A673 (cell line): ENCODE data around the gene USH1C. TPM values are rescaled to one million over a fixed set of nuclear protein-coding genes. Genes with fewer than 3 reads are reported as not detected.

Experiments used
- BruUV-seq: library from RNA; stranded (reverse); fragments of 400-500 nt; replicated peaks from 2 replicates; lab custom pipeline; 2021; lab: Mats Ljungman, UMichigan
- CTCF ChIA-PET: fragments of 300-600 bp; sonication (Branson Sonifier 250); formaldehyde crosslinking; loops from one replicate; lab custom pipeline; 2022; ENCODE audit warnings: antibody characterized with exemption; lab: Charles Lee
- POLR2A ChIA-PET: fragments of 300-600 bp; sonication (Branson Sonifier 250); formaldehyde crosslinking; loops from one replicate; lab custom pipeline; 2022; ENCODE audit warnings: antibody characterized with exemption; ENCODE audit not compliant: low non-redundant PET; lab: Charles Lee
- DNase-seq: peaks from one replicate; pipeline ENCODE4 v3.0.0-alpha.2; 2015; ENCODE audit warnings: low spot score
- H3K27ac ChIP-seq: fragments of 200-600 bp; sonication (generic); 2 replicates; pipeline ENCODE4 v1.5.1; 2016; ENCODE audit warnings: mixed run types, low read depth, mild to moderate bottlenecking, mixed read lengths, antibody characterized with exemption, low read length; ENCODE audit not compliant: poor library complexity, severe bottlenecking
- H3K27me3 ChIP-seq: fragments of 200-600 bp; sonication (generic); replicated peaks from 2 replicates; pipeline ENCODE4 v1.6.1; 2017; ENCODE audit warnings: mixed run types, low read depth, mild to moderate bottlenecking, mixed read lengths, antibody characterized with exemption, low read length; ENCODE audit not compliant: insufficient read depth, poor library complexity
- H3K36me3 ChIP-seq: fragments of 200-600 bp; sonication (generic); 2 replicates; pipeline ENCODE4 v1.6.1; 2016; ENCODE audit warnings: mixed run types, mild to moderate bottlenecking, mixed read lengths, antibody characterized with exemption, low read length; ENCODE audit not compliant: insufficient read depth, poor library complexity, severe bottlenecking
- H3K4me1 ChIP-seq: fragments of 200-600 bp; sonication (generic); 2 replicates; pipeline ENCODE4 v1.6.1; 2017; ENCODE audit warnings: mixed run types, mild to moderate bottlenecking, mixed read lengths, antibody characterized with exemption, low read length; ENCODE audit not compliant: insufficient read depth, poor library complexity, severe bottlenecking
- H3K4me3 ChIP-seq: fragments of 200-600 bp; sonication (generic); 2 replicates; pipeline ENCODE4 v1.5.1; 2016; ENCODE audit warnings: low read depth, mixed run types, mild to moderate bottlenecking, mixed read lengths, low read length; ENCODE audit not compliant: poor library complexity, severe bottlenecking
- H3K9me3 ChIP-seq: fragments of 200-600 bp; sonication (generic); 2 replicates; pipeline ENCODE4 v1.6.1; 2016; ENCODE audit warnings: mixed run types, low read depth, mild to moderate bottlenecking, mixed read lengths, antibody characterized with exemption, low read length; ENCODE audit not compliant: poor library complexity, severe bottlenecking
- EZH2 ChIP-seq: fragments of 200-600 bp; sonication (generic); IDR thresholded peaks from 2 replicates; pipeline ENCODE4 v1.6.1; 2017; ENCODE audit warnings: borderline replicate concordance, low read depth, mild to moderate bottlenecking, mixed read lengths, antibody characterized with exemption, low read length; ENCODE audit not compliant: poor library complexity, severe bottlenecking
- intact Hi-C: fragments of 100-400 bp; cut with micrococcal nuclease; formaldehyde crosslinking; loops from one replicate; pipeline ENCODE4 v1.10.0; 2022; ENCODE audit not compliant: unreplicated experiment
- total RNA-seq: library from RNA; stranded (reverse); gene quantifications from 2 replicates; pipeline ENCODE4 v1.2.3, GENCODE V29; 2021
- TF ChIP-seq, protein P1 (sequence below): fragments of 300-800, 200-600 bp; sonication (generic); conservative IDR thresholded peaks from 2 replicates; pipeline ENCODE4 v1.5.1; 2017; ENCODE audit warnings: low read depth, mild to moderate bottlenecking, antibody characterized with exemption, low read length, moderate library complexity, mixed read lengths

USH1C gene
- total RNA-seq, 1 experiment from 2014 or later: not detected

- H3K4me1 ChIP-seq: no peaks in the 10 kb centered on the region
- no peak overlapping the region for H3K4me3 ChIP-seq
- no peak for TF ChIP-seq EZH2
- TF ChIP-seq, protein P1, sequence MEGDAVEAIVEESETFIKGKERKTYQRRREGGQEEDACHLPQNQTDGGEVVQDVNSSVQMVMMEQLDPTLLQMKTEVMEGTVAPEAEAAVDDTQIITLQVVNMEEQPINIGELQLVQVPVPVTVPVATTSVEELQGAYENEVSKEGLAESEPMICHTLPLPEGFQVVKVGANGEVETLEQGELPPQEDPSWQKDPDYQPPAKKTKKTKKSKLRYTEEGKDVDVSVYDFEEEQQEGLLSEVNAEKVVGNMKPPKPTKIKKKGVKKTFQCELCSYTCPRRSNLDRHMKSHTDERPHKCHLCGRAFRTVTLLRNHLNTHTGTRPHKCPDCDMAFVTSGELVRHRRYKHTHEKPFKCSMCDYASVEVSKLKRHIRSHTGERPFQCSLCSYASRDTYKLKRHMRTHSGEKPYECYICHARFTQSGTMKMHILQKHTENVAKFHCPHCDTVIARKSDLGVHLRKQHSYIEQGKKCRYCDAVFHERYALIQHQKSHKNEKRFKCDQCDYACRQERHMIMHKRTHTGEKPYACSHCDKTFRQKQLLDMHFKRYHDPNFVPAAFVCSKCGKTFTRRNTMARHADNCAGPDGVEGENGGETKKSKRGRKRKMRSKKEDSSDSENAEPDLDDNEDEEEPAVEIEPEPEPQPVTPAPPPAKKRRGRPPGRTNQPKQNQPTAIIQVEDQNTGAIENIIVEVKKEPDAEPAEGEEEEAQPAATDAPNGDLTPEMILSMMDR: no peak
- POLR2A ChIA-PET: no interaction called here
- no TSS peak for BruUV-seq
- H3K36me3 ChIP-seq: no peaks in the 10 kb centered on the region
- intact Hi-C loops: no loop called here
- CTCF ChIA-PET: no interaction called here
- no peak overlapping the region for H3K27ac ChIP-seq
- no peaks in the 10 kb centered on the region for H3K9me3 ChIP-seq
- no peak for DNase-seq
- H3K27me3 ChIP-seq: peaks cover 41% of the 10 kb centered on the region
Measured at GRCh38 chr11:17585911-17586695, 41.9 kb upstream of the USH1C start.

DNA sequence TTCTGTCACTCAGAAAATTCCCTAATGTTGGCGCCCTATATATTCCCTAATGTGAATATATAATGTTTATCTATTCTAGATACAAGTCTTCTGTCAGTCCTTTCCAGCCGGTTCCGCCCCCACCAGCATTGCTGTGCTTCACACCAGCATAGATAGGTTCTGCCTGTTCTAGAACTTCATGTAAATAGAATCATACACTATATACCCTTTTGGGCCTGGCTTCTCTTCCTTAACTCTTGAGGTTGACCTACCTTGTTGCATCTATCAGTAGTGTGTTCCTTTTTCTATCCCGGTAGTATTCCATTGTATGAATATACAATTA, 37.5 kb upstream of the USH1C start:
- no peak for DNase-seq
- no peaks in the 10 kb centered on the region for H3K36me3 ChIP-seq
- no TSS peak for BruUV-seq
- H3K4me3 ChIP-seq: no peak overlapping the region
- H3K27me3 ChIP-seq: peaks cover 23% of the 10 kb centered on the region
- H3K27ac ChIP-seq: no peak overlapping the region
- H3K9me3 ChIP-seq: no peaks in the 10 kb centered on the region
- no peaks in the 10 kb centered on the region for H3K4me1 ChIP-seq
- intact Hi-C loops: no loop called here
- CTCF ChIA-PET: no interaction called here
- TF ChIP-seq EZH2: no peak
- TF ChIP-seq, protein P1: no peak
- POLR2A ChIA-PET: no interaction called here

DNA sequence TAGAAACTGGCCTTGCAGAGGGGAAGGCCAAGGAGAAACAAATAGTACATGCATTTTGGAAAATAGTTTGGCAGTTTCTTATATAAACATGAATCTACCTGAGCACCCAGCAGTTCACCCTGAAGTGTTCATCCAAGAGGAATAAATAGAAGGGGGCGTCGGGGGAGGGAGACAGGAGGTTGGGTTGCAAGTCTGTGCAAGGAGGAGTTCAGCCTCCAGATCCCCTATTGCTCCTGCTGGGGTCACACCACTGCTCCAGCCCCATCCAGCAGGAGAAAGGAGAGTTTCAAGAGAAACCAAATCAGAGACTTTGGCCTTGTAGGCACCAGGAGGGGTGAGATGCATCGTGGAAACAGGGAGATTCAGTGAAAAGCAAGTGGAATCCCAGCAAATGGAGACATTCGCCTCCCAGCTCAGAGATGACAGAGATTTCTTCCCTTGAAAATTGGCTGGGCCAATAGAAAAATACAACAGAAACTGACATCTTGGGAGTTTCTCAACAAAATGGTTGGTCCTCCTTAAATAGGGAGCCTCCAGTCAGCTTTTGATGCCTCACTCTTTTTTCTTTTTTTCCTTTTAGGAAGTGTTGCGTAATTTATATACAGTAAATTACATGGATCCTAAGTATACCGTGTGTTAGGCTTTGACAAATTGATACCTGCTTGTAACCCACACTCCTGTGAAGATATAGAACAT, 37.0 kb upstream of the USH1C start:
- BruUV-seq: no TSS peak
- ChIA-PET CTCF (no interaction called here), POLR2A (no interaction called here)
- intact Hi-C loops: no loop called here
- Histone ChIP-seq H3K27me3 (peaks cover 23% of the 10 kb centered on the region), H3K36me3 (no peaks in the 10 kb centered on the region), H3K4me1 (no peaks in the 10 kb centered on the region), H3K27ac (no peak overlapping the region), H3K4me3 (no peak overlapping the region), H3K9me3 (no peaks in the 10 kb centered on the region)
- no peak for DNase-seq
- TF ChIP-seq, protein P1: no peak
- no peak for TF ChIP-seq EZH2
